ENCODE results near the gene COX10.
"Not testable (repeated sequence)": the region's sequence is repeated elsewhere in the genome, so short reads cannot be mapped to it uniquely, and the experiment has no call there.

COX10 gene

DNA sequence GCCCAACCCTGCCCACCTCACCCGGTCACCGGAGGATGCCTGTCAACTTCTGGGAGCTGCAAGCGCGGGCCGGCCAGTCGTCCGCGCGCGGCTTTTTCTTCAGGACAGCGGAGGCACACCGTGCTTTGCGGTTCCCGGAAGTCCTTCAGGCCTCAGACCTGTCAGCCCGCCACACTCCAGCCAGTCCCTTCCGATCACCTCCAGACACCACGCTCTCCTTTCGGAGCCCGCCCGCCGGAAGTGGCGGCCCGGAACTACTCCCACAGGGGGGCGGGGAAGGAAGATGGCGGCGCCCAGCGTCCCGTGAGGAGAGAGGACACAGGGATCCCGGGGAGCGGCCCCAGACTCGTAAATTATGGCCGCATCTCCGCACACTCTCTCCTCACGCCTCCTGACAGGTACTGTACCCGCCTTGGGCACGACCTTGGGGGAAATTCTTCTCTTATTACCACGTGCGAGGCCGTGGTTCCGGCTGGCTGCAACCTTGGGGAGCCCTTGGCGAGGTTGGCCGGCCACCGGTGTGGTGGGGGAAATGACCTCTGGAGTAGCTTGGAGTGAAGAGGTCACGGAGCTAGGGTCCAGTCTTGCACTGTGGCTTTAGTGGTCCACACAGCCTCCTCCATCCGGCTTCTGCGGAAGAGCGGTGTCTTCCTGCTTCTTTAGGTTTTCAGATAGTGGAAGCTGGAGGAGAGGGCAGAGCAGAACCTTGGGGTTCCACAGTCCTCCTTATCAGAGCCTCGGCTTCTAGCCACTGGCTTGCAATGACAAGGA is at the start of gene COX10:
COX10 (plus strand) TSS at position 254 of the 771 bp plus-strand sequence; CDS start at position 356, 102 bp downstream.
- no peaks in the 10 kb centered on the region; the same call in 1 of the 2 replicates for H4K20me1 ChIP-seq
- peak within 1 kb of the TSS; percentile 90 for H3K27ac ChIP-seq
- H3K4me1 ChIP-seq = peaks cover 27% of the 10 kb centered on the region
- H3K36me3 ChIP-seq = peaks cover 40% of the 10 kb centered on the region
- peak within 1 kb of the TSS; percentile 88 for H3K4me3 ChIP-seq
- peak within 1 kb of the TSS; percentile 90 for H3K9ac ChIP-seq
- H3K27me3 ChIP-seq = no peaks in the 10 kb centered on the region
- peaks cover 30% of the 10 kb centered on the region for H3K9me3 ChIP-seq
- no peak for TF ChIP-seq Cebpa-rat (IDR thresholded peaks at IDR 0.05)
- H3K4me2 ChIP-seq = peak within 1 kb of the TSS; percentile 94

GRCh38 chr17:14021651-14022294 is 47.5 kb upstream of the COX10 start:
- not testable (repeated sequence) for H3K4me2 ChIP-seq, H3K4me3 ChIP-seq, H3K36me3 ChIP-seq, H3K27ac ChIP-seq, H4K20me1 ChIP-seq, H3K4me1 ChIP-seq, H3K9ac ChIP-seq, H3K27me3 ChIP-seq, H3K9me3 ChIP-seq

DNA sequence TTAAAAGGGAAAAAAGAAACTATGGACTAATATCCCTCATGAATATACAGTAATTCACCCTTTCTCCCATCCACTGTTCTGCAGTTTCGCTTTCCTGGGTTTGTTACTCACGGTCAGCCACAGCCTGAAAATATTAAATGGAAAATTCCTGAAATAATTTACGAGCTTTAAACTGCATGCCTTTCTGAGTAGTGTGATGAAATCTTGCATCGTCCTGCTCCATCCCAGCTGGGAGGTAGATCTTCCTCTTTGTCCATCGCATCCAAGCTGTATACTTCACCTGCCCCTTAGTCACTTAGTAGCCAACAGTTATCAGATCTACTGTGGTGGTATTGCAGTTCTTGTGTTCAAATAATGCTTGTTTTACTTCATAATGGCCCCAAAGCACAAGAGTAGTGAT is 39.5 kb upstream of the COX10 start:
- not testable (repeated sequence) for H3K4me3 ChIP-seq, H3K9me3 ChIP-seq, H4K20me1 ChIP-seq, H3K4me2 ChIP-seq, H3K27ac ChIP-seq, H3K9ac ChIP-seq, H3K4me1 ChIP-seq, H3K27me3 ChIP-seq
- peaks cover 26% of the 10 kb centered on the region for H3K36me3 ChIP-seq

DNA sequence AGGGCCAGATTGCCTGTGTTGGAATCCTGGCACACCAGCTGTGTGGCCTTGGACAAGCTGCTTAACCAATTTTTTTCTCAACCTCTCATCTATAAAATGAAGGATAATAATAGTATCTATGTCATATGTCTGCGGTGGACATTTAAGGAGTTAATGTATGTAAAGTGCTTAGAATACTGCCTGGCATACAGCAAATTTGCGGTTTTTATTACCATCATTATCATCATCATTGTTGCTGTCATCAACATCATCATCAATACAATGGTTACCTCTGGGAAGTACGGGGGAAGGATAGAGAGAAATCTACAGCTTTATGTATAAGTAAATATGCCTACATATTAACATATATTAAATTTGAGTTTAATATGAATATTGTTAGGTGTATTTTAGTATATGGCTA is 37.1 kb upstream of the COX10 start:
- no peak for TF ChIP-seq Cebpa-rat (IDR thresholded peaks at IDR 0.05)
- Histone ChIP-seq H3K9me3 (0 out of 2 replicates have a peak, but pooled peaks cover 5% of the 10 kb centered on the region), H3K9ac (no peak overlapping the region), H3K27me3 (no peaks in the 10 kb centered on the region), H3K4me2 (no peak overlapping the region), H3K27ac (no peak overlapping the region), H3K4me1 (no peaks in the 10 kb centered on the region), H3K36me3 (peaks cover 26% of the 10 kb centered on the region), H3K4me3 (no peak overlapping the region), H4K20me1 (no peaks in the 10 kb centered on the region)

GRCh38 chr17:14033166-14033565 is 36.1 kb upstream of the COX10 start:
- TF ChIP-seq Cebpa-rat (IDR thresholded peaks at IDR 0.05) = no peak
- peaks cover 27% of the 10 kb centered on the region for H3K36me3 ChIP-seq
- H3K4me2 ChIP-seq = no peak overlapping the region
- no peaks in the 10 kb centered on the region for H3K4me1 ChIP-seq
- H4K20me1 ChIP-seq = no peaks in the 10 kb centered on the region
- 0 out of 2 replicates have a peak, but pooled peaks cover 5% of the 10 kb centered on the region for H3K9me3 ChIP-seq
- no peak overlapping the region for H3K9ac ChIP-seq
- H3K27me3 ChIP-seq = no peaks in the 10 kb centered on the region
- H3K27ac ChIP-seq = no peak overlapping the region
- no peak overlapping the region for H3K4me3 ChIP-seq

DNA sequence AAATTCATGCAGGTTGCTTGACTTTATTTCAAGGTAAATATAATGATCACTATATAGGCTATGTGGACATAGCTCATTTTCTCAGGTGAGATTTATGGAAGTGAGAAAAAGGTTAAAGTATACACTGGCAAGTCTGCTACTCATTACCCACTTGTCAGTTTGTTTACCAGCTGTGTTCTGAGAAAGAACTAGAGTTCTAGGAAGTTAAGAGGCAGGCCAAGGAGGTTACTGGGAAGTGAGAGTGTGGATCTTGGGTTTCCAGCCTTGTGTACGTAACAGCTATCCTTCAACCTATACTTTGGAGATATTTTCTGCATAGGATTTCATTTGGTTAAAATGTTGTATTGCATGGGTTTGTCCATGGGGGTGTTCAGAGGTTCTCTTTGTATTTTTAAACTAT is 31.9 kb upstream of the COX10 start:
- TF ChIP-seq Cebpa-rat (IDR thresholded peaks at IDR 0.05) = no peak

DNA sequence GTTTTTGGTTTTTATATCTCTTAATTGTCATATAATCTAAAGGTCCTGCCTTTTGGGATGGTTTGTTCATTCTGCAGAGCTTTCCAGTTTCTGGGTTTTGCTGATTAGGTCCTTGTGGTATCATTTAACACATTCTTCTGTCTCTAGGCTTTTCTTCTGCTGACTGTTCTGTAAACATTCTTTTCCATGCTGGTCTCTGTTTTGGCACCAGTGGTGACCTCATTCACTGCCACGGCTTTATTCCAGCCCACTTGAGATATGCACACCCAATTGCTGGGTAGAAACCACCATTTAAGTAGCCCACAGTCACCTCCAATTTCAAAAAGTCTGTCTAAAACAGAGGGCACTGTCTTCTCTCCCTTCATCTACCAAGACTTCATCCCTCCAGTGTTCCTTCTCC is 31.1 kb upstream of the COX10 start:
- H3K4me3 ChIP-seq = no peak overlapping the region
- no peak for TF ChIP-seq Cebpa-rat (IDR thresholded peaks at IDR 0.05)
- H3K27ac ChIP-seq = no peak overlapping the region
- H3K4me1 ChIP-seq = no peaks in the 10 kb centered on the region
- no peaks in the 10 kb centered on the region for H3K9me3 ChIP-seq
- no peaks in the 10 kb centered on the region for H3K27me3 ChIP-seq
- H3K36me3 ChIP-seq = peaks cover 23% of the 10 kb centered on the region
- no peaks in the 10 kb centered on the region; the same call in 1 of the 2 replicates for H4K20me1 ChIP-seq
- H3K9ac ChIP-seq = no peak overlapping the region
- H3K4me2 ChIP-seq = no peak overlapping the region

More for the DNA sequence above, 31.9 kb upstream of the COX10 start:
- Histone ChIP-seq H3K9me3 (no peaks in the 10 kb centered on the region), H3K4me3 (no peak overlapping the region), H3K36me3 (peaks cover 26% of the 10 kb centered on the region), H3K27ac (no peak overlapping the region), H3K9ac (no peak overlapping the region), H3K4me1 (no peaks in the 10 kb centered on the region), H3K4me2 (no peak overlapping the region), H3K27me3 (no peaks in the 10 kb centered on the region), H4K20me1 (no peaks in the 10 kb centered on the region; the same call in 1 of the 2 replicates)

DNA sequence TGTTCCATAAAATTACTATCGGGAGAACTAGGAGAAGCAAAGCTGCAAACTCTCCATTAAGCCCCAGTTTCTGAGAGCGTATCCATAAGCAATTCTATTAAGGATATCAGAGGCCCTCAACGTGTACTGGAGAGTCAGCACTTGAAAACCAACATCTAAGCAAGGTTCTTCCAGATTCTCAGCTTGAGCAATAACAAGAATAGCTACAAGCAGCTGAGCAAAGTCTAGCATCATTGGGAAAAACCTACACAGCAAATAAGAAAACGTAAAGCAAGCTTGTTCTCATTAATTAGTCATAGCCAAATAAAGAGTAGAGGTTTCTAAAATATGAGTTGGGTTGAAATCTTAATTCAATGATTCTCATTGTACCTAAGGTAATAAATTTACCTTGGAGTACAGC is 26.9 kb upstream of the COX10 start:
- H3K4me3 ChIP-seq = no peak overlapping the region
- H3K9ac ChIP-seq = no peak overlapping the region
- H3K4me2 ChIP-seq = no peak overlapping the region
- H3K27me3 ChIP-seq = no peaks in the 10 kb centered on the region
- H3K27ac ChIP-seq = no peak overlapping the region
- H3K36me3 ChIP-seq = peaks cover 13% of the 10 kb centered on the region; the same call in 1 of the 2 replicates
- no peaks in the 10 kb centered on the region for H3K4me1 ChIP-seq
- no peaks in the 10 kb centered on the region for H3K9me3 ChIP-seq
- TF ChIP-seq Cebpa-rat (IDR thresholded peaks at IDR 0.05) = no peak
- H4K20me1 ChIP-seq = no peaks in the 10 kb centered on the region; the same call in 1 of the 2 replicates

DNA sequence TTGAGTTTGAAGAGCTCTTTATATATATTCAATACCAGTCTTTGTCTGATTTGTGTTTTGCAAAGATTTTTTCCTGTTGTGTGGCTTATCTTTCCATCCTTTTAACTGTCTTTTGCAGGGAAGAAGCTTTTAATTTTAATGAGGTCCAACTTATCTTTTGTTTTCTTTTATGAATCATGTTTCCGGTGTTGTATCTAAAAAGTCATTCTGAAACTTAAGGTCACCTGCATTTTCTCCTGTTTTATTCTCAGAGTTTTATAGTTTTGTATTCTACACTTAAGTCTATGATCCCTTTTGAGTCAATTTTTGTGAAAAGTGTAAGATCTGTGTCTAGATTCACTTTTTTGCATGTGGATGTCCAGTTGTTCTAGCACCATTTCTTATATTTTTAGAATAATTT is 24.6 kb upstream of the COX10 start:
- Histone ChIP-seq H4K20me1 (no peaks in the 10 kb centered on the region; the same call in 1 of the 2 replicates), H3K9me3 (no peaks in the 10 kb centered on the region), H3K4me2 (no peak overlapping the region), H3K27ac (no peak overlapping the region), H3K9ac (no peak overlapping the region), H3K27me3 (no peaks in the 10 kb centered on the region), H3K36me3 (peaks cover under 1% of the 10 kb centered on the region), H3K4me3 (no peak overlapping the region), H3K4me1 (no peaks in the 10 kb centered on the region)
- no peak for TF ChIP-seq Cebpa-rat (IDR thresholded peaks at IDR 0.05)

DNA sequence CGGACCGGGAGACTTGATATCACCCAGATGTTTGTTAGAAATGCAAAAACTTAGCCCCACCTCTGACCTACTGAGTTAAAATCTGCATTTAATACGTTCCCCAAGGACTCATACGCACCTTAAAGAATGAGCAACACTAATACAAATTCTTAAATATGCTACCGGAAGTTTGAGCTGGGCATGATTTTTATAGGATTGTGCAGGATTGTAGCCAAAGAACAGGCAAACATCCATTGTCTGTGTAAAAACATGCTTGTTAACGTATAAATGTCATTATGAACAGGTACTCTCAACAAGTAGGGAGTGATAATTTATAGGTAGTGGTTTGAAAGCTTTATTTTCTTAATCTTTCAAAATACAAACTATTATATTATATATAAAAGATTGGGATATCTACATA is 22.3 kb upstream of the COX10 start:
- Histone ChIP-seq H3K27ac (no peak overlapping the region), H3K4me1 (no peaks in the 10 kb centered on the region), H3K9me3 (peaks cover 3% of the 10 kb centered on the region; the same call in 1 of the 2 replicates), H3K9ac (no peak overlapping the region), H4K20me1 (no peaks in the 10 kb centered on the region; the same call in 1 of the 2 replicates), H3K36me3 (peaks cover 18% of the 10 kb centered on the region), H3K27me3 (no peaks in the 10 kb centered on the region), H3K4me3 (no peak overlapping the region), H3K4me2 (no peak overlapping the region)
- no peak for TF ChIP-seq Cebpa-rat (IDR thresholded peaks at IDR 0.05)

Measured in BLaER1 (cell line).